ENCODE data around the gene PARS2. TPM values are rescaled to one million over a fixed set of nuclear protein-coding genes. Genes with fewer than 3 reads are reported as not detected.
A peak's percentile ranks its signal among the peaks of the same experiment; 100 is the strongest.

PARS2 gene
- total and polyA plus RNA-seq, 2 of the 4 experiments (the other 2 are of a cell fraction), result 3.4 to 6.3 TPM

DNA sequence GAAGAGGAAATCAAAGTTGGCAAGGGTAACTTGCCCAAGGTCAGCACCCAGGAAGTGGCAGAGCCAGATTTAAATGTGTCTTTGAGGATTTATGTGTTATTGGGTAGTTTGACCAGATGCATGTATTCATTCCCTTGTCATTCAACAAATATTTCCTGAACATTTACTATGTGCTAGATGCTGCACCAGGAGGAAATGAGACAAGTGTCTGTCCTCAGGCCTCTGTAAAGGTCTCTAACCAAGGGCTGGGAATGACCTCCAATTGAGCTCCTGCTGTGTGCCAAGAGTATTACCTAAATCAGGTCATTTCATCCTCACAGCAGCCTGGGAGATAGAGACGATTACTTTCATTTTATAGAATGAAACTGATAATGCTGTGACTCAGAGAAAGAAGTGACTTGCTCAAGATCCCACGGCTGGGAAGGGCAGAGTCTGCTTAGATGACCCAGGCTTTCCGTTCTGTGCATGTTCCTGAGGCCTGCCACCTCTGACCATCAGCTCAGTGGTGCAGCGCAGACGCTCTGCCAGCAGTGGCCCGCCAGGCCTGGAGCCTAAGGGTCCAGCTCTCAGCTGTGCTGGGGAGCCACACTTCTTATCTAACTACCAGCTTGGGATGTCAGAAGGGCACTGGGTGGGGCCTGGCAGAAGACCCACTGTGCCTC lies 40.3 kb upstream of the PARS2 start:
- BruUV-seq (replicated peaks), result no TSS peak
- H3K27me3 ChIP-seq (ENCODE audit: control insufficient read depth, insufficient read depth, low read length), result peaks cover 28% of the 10 kb centered on the region
- no peaks in the 10 kb centered on the region; the same call in 1 of the 2 replicates for H3K4me1 ChIP-seq (ENCODE audit: control insufficient read depth, insufficient read depth, low read length)
- H3K9ac ChIP-seq (ENCODE audit: low read depth, low read length), result no peak overlapping the region
- H2BK120ac ChIP-seq (ENCODE audit: low read depth, low read length), result no peak overlapping the region
- H4K5ac ChIP-seq (ENCODE audit: low read depth, low read length), result no peak overlapping the region
- no peaks in the 10 kb centered on the region for H3K79me1 ChIP-seq (ENCODE audit: low read depth in 1 of 2, low read length in 2 of 2)
- H3K4me2 ChIP-seq (ENCODE audit: low read depth, low read length), result no peak overlapping the region
- H4K91ac ChIP-seq (ENCODE audit: insufficient read depth, low read depth, low read length), result no peak overlapping the region
- H2AK5ac ChIP-seq (ENCODE audit: low read depth, low read length), result no peak overlapping the region
- H3K27ac ChIP-seq (ENCODE audit: insufficient read depth, low read length), result no peak overlapping the region
- H3K4ac ChIP-seq (ENCODE audit: low read depth, low read length), result no peak overlapping the region
- ChIA-PET POLR2A (ENCODE audit: unreplicated experiment) (no interaction called here), CTCF (no interaction called here)
- H3K36me3 ChIP-seq (ENCODE audit: control insufficient read depth, insufficient read depth, low read length), result no peaks in the 10 kb centered on the region
- no peak overlapping the region for H2AK9ac ChIP-seq (replicated peaks; ENCODE audit: low read depth, low read length, poor library complexity)
- dilution Hi-C loops (cut with HindIII; ENCODE audit: low sequenced_read_pairs, unreplicated experiment), result no loop called here
- no peak overlapping the region for H3K23ac ChIP-seq (ENCODE audit: low read depth, low read length)
- H4K8ac ChIP-seq (ENCODE audit: low read depth in 2 of 2, low read length in 2 of 2), result no peak overlapping the region
- intact Hi-C loops (cut with micrococcal nuclease), result no loop called here
- WGBS, 2 experiments (ENCODE audit: extremely low coverage in 2 of 2, insufficient read length in 1 of 2), result no CpG with 5 or more reads among the region's 6 CpGs
- no peak overlapping the region for H2BK15ac ChIP-seq (ENCODE audit: low read depth, low read length)
- TF ChIP-seq CHD1 (IDR thresholded peaks at IDR 0.05; ENCODE audit: low read depth, low read length), result no peak
- no peak for TF ChIP-seq POLR2A (IDR thresholded peaks at IDR 0.05; ENCODE audit: low read depth, low read length)
- no peak for TF ChIP-seq FOS (IDR thresholded peaks at IDR 0.05; ENCODE audit: low read depth, low read length)
- no peak for TF ChIP-seq USF2 (IDR thresholded peaks at IDR 0.05; ENCODE audit: low read depth, low read length)
- no peak for TF ChIP-seq RAD21 (IDR thresholded peaks at IDR 0.05; ENCODE audit: low read length)
- no peak for TF ChIP-seq MAFK (IDR thresholded peaks at IDR 0.05; ENCODE audit: low read depth, low read length)
- TF ChIP-seq RFX5 (IDR thresholded peaks at IDR 0.05; ENCODE audit: low read depth, low read length), result no peak
- no peak for TF ChIP-seq BHLHE40 (IDR thresholded peaks at IDR 0.05; ENCODE audit: low read depth, low read length)
- TF ChIP-seq CEBPB (IDR thresholded peaks at IDR 0.05; ENCODE audit: low read depth, low read length), result no peak
- no peak for TF ChIP-seq MAZ (IDR thresholded peaks at IDR 0.05; ENCODE audit: borderline replicate concordance, low read depth, low read length)
- no peak for TF ChIP-seq CTCF (conservative IDR thresholded peaks at IDR 0.05; ENCODE audit: low read depth, low read length)
- TF ChIP-seq SMC3 (IDR thresholded peaks at IDR 0.05; ENCODE audit: low read depth, low read length), result no peak
- no peak for TF ChIP-seq RCOR1 (IDR thresholded peaks at IDR 0.05; ENCODE audit: insufficient replicate concordance, low read length)
- TF ChIP-seq NFE2L2 (IDR thresholded peaks at IDR 0.05; ENCODE audit: low read depth, low read length), result no peak
- peak; percentile 4 for DNase-seq
- in situ Hi-C loops (cut with MboI; ENCODE audit: low sequenced_read_pairs), result no loop called here
- no peak overlapping the region for H3K18ac ChIP-seq (ENCODE audit: low read depth, low read length)
- 0 out of 2 replicates have a peak, but pooled peaks cover 7% of the 10 kb centered on the region for H3K9me1 ChIP-seq (ENCODE audit: insufficient read depth, low read length)
- no peak overlapping the region for H3K56ac ChIP-seq (ENCODE audit: extremely low read depth, insufficient read depth, low read length)
- H2BK5ac ChIP-seq (ENCODE audit: low read depth, low read length, poor library complexity, severe bottlenecking), result no peak overlapping the region
- no peaks in the 10 kb centered on the region for H4K20me1 ChIP-seq (ENCODE audit: insufficient read depth, low read length)
- no peak overlapping the region for H3K4me3 ChIP-seq (ENCODE audit: insufficient read depth, low read depth, low read length)
- no peaks in the 10 kb centered on the region for H3K9me3 ChIP-seq (ENCODE audit: control insufficient read depth, insufficient read depth, low read length)
- no peak overlapping the region for H3K14ac ChIP-seq (replicated peaks; ENCODE audit: low read depth, low read length)
- ATAC-seq (ENCODE audit: low read depth), result no peak
- peak overlapping the region; percentile 55 for H2AFZ ChIP-seq (replicated peaks; ENCODE audit: low read length, poor library complexity)
- no peak overlapping the region for H2BK20ac ChIP-seq (ENCODE audit: low read depth, low read length)
